IPS DF 19.7 (cell line): ENCODE data around the gene TMEM120A.

Source experiments
- DNase-seq: peaks from one replicate; pipeline ENCODE4 v3.0.0-alpha.2; 2013; ENCODE audit warnings: low read depth, low spot score

TMEM120A gene

GRCh38 chr7:75995996-75996395, 1.6 kb upstream of the TMEM120A start:
- no peak for DNase-seq

DNA sequence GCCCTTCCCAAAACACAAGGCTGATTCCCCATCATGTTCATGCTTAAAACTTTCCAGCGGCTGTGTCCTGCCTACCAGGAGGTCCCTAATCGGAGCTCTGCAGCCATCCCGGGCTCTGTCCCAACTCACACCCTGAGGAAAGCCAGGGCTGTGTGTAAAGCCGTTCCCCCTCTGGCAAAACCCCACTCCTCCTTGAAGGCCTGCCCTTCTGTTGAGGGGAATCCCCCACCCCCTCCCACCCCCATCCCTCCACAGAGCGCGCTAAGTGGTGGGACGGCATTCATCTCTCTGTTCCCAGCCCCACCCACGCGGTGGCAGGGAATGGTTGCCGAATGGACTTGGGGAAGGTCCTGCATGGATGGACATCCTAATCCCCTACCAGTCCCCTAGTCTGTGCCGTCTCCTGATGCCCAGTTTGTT, 667 bp upstream of the TMEM120A start:
- DNase-seq = no peak

GRCh38 chr7:75993689-75994387, 557 bp downstream of the TMEM120A start:
- no peak for DNase-seq

DNA sequence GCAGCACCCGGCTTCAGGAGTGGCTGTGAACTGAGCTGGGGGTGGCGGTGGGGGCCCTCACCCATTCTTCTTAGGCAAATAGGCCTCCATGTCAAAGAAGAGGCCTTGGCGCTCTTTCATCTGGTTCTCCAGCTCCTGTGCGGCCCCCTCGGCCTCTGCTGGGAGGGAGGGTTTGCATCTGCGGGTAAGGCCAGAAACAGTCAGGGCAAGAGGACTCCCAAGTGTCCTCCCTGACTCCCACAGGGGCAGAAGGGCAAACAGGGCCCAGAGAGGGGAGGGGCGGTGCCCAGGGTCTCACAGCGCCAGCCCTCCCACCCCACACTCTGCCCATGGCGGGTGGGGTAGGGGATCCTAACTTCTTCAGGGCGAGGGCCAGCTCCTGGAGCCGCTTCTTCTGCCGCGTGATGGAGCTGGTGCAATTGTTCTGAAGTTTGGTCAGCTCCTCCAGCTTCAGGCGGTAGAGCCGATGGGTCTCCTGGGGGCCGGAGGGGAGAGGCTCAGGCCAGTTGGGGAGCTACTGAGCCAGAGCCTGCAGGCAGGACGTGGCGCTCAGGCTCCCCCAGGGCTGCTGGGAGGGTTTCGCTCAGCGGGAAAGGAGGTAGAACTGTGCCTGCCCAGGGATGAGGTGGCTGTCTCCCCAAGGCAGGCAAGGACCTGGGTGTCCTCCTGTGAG, 2.2 kb downstream of the TMEM120A start:
- no peak for DNase-seq

- DNase-seq = no peak
Measured at GRCh38 chr7:75991531-75992082, 2.8 kb downstream of the TMEM120A start.

DNA sequence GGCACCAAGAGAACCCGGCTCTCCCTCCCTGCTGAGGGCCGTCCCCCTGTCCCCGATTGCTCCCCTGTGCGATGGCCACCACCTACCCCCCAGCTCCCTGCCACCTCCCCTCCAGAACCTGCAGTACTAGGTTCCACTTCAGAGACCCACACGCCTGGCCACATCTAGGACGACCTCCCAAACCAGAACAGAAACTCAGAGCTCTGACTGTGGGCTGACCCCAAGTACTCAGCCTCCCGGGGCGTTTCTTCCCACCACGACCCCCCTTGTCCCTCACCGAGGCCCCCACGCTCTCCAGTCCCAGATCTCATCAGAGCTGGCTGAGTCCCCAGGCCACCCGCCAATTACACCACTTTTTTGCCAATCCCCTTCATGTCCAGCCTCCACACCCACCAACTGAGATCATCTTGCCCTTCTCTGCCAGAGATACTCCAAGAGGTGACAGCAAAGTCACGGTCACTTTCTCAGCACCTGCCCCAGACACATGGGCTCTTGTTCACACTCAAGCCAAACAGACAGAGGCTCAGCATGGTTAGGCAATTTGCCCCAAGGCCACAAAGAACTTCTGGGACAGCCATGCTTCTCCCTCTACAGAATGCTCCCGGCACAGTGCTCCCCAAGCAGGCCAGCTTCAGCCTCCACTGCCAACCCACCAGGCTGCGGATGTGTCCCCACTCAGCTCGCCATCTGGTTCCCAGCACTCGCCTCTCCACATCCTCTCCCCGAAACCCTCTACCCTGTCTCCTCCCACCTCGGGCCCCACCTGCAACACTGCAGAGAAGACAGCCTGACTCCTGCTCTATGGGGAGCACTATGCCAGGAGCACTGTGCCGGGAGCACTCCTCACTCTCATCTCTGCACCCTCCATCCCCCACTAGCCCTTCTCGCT, 4.7 kb downstream of the TMEM120A start:
- no peak for DNase-seq

GRCh38 chr7:75988568-75989499, 5.6 kb downstream of the TMEM120A start:
- no peak for DNase-seq

GRCh38 chr7:75987805-75988567, 6.4 kb downstream of the TMEM120A start:
- DNase-seq = no peak

GRCh38 chr7:75987026-75987804, 7.2 kb downstream of the TMEM120A start:
- no peak for DNase-seq

GRCh38 chr7:75986147-75986781, 8.1 kb downstream of the TMEM120A start:
- DNase-seq = no peak

- DNase-seq = no peak
Measured at GRCh38 chr7:75985518-75986146, 8.8 kb downstream of the TMEM120A start.

DNA sequence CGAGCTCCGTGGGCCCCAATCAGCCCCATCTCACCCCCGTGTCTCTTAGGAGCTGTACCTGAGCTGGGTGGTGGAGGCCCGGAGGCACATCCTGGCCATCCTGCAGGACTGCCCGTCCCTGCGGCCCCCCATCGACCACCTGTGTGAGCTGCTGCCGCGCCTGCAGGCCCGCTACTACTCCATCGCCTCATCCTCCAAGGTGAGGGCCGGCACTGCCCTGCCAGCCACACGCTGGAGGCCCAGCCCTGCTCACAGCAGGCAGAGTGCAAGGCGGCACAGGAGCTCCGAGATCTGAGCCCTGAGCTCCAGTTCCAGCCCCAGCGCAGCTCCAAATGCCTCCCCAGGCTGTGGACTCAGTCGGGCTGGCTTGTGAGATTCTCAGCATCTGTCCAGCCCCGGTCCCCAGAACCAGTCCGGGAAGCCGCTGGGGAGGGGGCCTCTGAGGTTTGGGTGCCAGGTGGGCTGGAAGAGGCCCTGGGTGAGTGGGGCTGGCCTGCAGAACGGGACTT, 9.3 kb downstream of the TMEM120A start:
- no peak for DNase-seq

DNA sequence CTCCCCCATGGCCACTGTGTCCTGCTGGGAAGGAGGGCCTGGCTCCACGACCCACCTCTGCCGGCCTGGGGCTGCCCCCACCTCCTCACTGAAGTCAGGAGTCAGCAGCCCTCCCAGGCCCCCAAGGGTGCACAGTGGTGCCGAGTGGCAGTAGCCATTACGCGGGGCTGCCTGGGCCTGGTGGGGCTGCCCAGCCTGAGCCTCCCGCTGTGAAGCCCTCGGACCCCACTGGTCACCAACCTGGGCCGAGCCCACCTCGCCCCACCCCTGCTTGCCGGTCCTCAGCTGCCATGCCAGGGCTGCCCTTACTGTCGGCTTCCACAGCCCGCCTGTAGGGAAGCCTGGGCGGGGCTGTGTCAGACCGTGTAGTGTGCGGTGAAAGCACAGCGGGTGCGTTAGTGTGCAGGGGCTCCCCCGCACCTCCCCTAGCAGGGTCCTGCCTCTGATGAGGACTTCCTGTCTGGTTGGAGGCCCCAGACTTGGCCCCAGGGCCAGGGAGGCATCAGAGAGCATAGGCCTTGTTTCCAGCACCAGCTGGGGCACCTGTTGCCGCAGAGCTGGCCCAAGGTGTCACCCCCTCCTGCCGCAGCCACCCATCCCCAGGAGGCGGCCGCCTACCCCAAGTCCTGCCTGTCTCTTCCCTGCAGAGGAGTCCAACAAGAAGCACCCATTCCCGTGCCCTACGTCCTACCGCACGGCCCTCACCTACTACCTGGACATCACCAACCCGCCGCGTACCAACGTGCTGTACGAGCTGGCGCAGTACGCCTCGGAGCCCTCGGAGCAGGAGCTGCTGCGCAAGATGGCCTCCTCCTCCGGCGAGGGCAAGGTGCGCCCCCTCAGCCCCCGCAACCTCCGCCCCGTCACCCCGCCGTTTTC, 10.0 kb downstream of the TMEM120A start:
- DNase-seq = no peak

- no peak for DNase-seq
Measured at GRCh38 chr7:75983471-75984129, 10.8 kb downstream of the TMEM120A start.

DNA sequence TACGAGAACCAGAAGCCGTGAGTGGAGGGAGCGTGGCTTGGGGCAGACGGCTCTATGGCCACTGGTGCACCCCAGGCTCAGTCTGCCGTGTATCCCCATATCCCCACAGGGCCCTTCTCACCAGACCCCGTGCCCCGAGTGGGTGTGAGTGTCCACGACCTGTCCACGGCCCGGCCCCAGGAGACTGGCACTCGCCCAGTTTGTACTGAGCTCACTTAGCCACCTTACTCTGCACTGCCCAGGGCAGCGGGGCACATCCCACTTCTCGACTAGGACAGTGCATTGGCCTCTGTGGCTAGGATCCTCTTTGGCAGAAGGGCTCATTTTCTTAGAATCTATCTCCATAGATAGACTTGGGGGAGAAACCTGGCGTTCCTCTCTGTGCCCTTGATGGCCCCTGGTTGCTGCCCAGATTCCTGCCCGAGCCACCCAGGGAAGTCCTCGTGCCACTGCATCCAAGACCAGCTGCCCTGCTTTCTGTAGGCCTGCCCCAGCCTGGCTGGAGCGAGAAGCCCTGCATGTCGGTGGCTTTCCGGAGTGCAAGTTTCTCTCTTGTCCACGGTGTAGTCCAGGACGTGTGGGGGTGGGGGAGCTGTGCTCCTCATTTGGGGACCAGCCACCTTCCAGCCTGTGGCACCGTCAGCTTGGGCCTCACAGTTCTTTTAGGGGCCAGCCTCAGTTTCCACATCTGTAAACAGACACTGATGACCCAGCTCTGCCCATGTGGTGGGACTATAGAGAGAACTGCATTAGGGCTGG, 11.9 kb downstream of the TMEM120A start:
- no peak for DNase-seq
